Uterus (tissue), 4 donors: Measurements from ENCODE around the gene ETS1. TPM values are rescaled to one million over a fixed set of nuclear protein-coding genes. Genes with fewer than 3 reads are reported as not detected.

Source experiments
- DNase-seq, 2 donors: peaks; one replicate each; pipeline ENCODE4 v3.0.0-alpha.2; 2019 to 2020
- H3K27ac ChIP-seq, 2 donors: fragments of 200-600 bp; sonication (generic); 1 replicate in 1 of 2; 2 replicates in 1 of 2; pipeline ENCODE4 v1.5.1; 2016 to 2018
- H3K27me3 ChIP-seq, 2 donors: fragments of 200-600 bp; sonication (generic); one replicate each; pipeline ENCODE4 v1.5.1; 2018 to 2019; ENCODE audit warnings: control low read depth in 1 of 2
- H3K36me3 ChIP-seq, 2 donors: fragments of 200-600 bp; sonication (generic); one replicate each; pipeline ENCODE4 v1.5.1; 2019; ENCODE audit warnings: control low read depth in 1 of 2
- H3K4me1 ChIP-seq, 2 donors: fragments of 200-600 bp; sonication (generic); one replicate each; pipeline ENCODE4 v1.5.1; 2018 to 2019; ENCODE audit warnings: control low read depth in 1 of 2
- H3K4me3 ChIP-seq, 2 donors: fragments of 200-600 bp; sonication (generic); 1 replicate in 1 of 2; 2 replicates in 1 of 2; pipeline ENCODE4 v1.5.1; 2018 to 2019; ENCODE audit warnings: mild to moderate bottlenecking in 1 of 2
- H3K9me3 ChIP-seq, 2 donors: fragments of 200-600 bp; sonication (generic); one replicate each; pipeline ENCODE4 v1.5.1; 2019; ENCODE audit warnings: control low read depth in 1 of 2
- POLR2A ChIP-seq, 2 donors: fragments of 450-650 bp; IDR thresholded peaks; one replicate each; pipeline ENCODE4 v1.6.1; 2016; ENCODE audit warnings: antibody characterized with exemption in 2 of 2, mild to moderate bottlenecking in 1 of 2, moderate library complexity in 1 of 2
- intact Hi-C: fragments of 100-400 bp; cut with DNase I; formaldehyde crosslinking; loops from one replicate; pipeline ENCODE4 v1.15.1; 2023; ENCODE audit warnings: low total_unique reads
- total RNA-seq, 4 donors: library from RNA; depleted of rRNA in 3 of 4; stranded (reverse); fragments of >200 nt in 3 of 4; gene quantifications; one replicate each; pipeline versions ENCODE4 v1.1.0 to v1.2.4, GENCODE V29; 2014 to 2023
- TF ChIP-seq, protein P1 (sequence below), 4 experiments: fragments of 200-600 bp in 2 of 4; fragments of 450-650 bp in 2 of 4; sonication (generic) in 2 of 4; IDR thresholded peaks; one replicate each; pipeline ENCODE4 v1.5.1; 2016 to 2019; ENCODE audit warnings: antibody characterized with exemption in 4 of 4, mild to moderate bottlenecking in 2 of 4, moderate library complexity in 1 of 4
- donor health status: DM: yes; HTN: yes; CAD: no.

Gene ETS1
- total RNA-seq, 4 donors from 2014 or later = 24.1 to 80.9 (median 58.3) TPM

DNA sequence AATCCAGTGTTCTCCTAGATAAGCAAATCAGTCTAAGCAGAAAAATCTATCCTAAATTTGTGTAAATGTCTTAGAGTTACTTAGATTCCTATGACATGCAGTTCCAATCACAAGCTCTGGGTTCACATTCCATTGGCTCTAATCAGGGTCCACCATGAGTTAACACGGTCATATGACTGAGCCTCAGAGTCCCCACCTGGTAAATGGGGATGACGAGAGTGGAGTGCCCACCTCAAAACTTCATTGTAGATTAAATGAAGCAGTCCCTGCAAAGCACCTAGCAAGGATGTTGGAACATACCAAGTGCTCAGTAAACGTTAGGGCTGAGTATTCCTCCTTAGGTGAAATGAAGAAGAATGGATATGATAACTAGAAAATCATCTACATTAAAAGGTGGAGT lies 3.1 kb downstream of the ETS1 start:
- no peaks in the 10 kb centered on the region for H3K4me1 ChIP-seq
- H3K27ac ChIP-seq = peak overlapping the region in 1 of 2 donors; percentile 38
- H3K4me3 ChIP-seq = no peak overlapping the region
- no peaks in the 10 kb centered on the region for H3K27me3 ChIP-seq
- intact Hi-C loops = no loop called here
- H3K36me3 ChIP-seq = no peaks in the 10 kb centered on the region
- no peaks in the 10 kb centered on the region for H3K9me3 ChIP-seq
- no peak for DNase-seq
- no peak for TF ChIP-seq POLR2A (IDR thresholded peaks at IDR 0.05)
- TF ChIP-seq, protein P1, sequence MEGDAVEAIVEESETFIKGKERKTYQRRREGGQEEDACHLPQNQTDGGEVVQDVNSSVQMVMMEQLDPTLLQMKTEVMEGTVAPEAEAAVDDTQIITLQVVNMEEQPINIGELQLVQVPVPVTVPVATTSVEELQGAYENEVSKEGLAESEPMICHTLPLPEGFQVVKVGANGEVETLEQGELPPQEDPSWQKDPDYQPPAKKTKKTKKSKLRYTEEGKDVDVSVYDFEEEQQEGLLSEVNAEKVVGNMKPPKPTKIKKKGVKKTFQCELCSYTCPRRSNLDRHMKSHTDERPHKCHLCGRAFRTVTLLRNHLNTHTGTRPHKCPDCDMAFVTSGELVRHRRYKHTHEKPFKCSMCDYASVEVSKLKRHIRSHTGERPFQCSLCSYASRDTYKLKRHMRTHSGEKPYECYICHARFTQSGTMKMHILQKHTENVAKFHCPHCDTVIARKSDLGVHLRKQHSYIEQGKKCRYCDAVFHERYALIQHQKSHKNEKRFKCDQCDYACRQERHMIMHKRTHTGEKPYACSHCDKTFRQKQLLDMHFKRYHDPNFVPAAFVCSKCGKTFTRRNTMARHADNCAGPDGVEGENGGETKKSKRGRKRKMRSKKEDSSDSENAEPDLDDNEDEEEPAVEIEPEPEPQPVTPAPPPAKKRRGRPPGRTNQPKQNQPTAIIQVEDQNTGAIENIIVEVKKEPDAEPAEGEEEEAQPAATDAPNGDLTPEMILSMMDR (IDR thresholded peaks at IDR 0.05) = no peak

DNA sequence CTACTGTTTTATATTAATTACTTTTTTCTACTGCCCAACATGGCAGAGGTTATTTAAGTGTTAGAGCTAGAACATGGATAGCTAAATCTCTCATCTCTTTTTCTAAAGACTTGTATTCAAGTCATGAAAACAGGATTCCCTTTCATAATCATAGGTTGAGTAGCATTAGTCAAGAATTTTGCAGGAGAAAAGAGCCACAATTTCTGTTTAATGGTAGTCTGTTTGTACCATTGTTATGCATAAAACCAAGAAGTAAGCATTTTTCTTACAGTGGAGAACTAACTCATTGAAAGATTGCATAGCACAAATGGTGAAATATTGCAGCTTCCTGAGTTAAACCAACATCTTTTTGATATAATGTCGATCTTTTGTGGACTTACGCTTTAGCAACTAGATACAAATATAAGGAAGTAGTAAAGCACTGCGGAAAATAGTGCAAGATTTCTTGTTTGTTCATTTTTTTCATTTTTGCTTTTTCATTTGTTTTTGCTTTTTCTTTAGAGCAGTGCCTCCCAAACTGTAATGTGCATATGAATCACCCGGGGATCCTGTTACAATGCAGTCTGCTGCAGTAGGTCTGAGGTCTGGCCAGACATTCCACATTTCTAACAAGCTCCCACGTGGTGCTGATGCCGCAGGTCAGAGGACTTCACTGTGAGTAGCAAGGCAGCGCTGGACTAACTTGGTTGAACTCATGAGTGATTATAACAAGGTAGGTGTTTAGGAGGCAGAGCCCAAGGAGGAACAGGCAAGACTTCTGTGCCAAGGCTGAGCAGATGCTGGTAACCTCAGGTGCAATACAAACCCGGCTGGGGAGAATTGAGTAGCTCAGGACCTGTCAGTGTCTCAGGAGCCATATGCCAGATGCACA lies 4.6 kb downstream of the ETS1 start:
- H3K9me3 ChIP-seq = no peaks in the 10 kb centered on the region
- H3K36me3 ChIP-seq = no peaks in the 10 kb centered on the region
- TF ChIP-seq, protein P1 (IDR thresholded peaks at IDR 0.05) = no peak
- TF ChIP-seq POLR2A (IDR thresholded peaks at IDR 0.05) = no peak
- peak in 1 of 2 donors; percentile 38 for DNase-seq
- H3K4me1 ChIP-seq = no peaks in the 10 kb centered on the region
- H3K27me3 ChIP-seq = no peaks in the 10 kb centered on the region
- intact Hi-C loops = no loop called here
- H3K4me3 ChIP-seq = no peak overlapping the region
- H3K27ac ChIP-seq = peak overlapping the region; percentile 15 to 19

DNA sequence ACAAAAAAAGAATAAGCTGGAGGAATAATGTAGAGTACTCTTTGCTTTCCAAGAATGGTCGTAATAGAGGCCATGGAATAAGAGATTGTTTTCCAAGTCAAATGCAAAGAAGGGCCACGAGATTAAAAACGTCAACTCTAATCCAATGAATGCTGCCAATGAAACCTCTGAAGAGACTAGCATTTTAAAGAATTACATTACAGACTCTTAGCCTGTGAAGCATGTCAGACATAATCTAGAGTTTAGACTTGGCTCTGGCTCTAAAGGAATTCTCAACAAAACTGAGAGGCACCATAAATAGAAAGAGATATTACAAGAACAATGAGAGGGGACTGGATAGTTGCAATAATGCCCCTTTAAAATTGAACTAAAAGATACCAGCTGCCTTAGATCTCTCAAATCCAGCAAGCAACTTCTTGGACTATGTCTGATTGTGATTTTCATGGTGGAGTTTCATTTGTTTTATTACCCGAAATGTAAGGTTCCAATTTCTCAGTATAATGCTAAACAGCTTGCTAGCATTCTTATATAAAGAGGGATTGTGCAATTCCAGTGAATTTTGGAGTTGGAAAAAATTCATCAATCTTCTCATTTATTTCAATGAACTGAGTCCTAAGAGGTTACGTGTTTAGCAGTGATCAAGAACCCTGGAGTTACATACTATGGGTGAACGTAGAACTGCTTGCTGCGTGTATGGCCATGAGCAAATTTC lies 5.6 kb downstream of the ETS1 start:
- Histone ChIP-seq H3K4me3 (no peak overlapping the region), H3K27ac (peak overlapping the region in 1 of 2 donors; percentile 44), H3K9me3 (no peaks in the 10 kb centered on the region), H3K27me3 (no peaks in the 10 kb centered on the region), H3K36me3 (no peaks in the 10 kb centered on the region), H3K4me1 (peaks cover 0 to 5% of the 10 kb centered on the region in 2 donors)
- DNase-seq = no peak
- TF ChIP-seq, protein P1 (IDR thresholded peaks at IDR 0.05) = no peak
- TF ChIP-seq POLR2A (IDR thresholded peaks at IDR 0.05) = no peak
- intact Hi-C loops = no loop called here

DNA sequence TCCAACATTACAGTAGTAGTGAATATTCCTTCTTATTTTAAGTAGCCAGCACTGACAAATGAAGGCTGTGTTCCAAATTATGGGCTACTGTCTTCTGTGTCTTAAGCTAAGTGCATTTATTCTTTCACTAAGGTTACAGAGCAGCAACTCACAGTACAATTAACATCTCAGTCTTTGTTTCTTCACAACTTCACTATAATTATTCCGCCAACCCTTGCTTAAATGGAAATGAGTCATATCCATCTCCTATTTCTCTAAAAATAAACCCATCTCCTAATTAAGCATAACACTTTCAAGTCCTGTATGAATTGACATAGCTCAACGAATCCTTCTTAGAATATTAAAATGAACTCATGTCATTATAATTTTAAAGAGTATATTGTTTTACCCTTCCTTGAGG lies 6.7 kb downstream of the ETS1 start:
- TF ChIP-seq POLR2A (IDR thresholded peaks at IDR 0.05) = no peak
- TF ChIP-seq, protein P1 (IDR thresholded peaks at IDR 0.05) = no peak
- Histone ChIP-seq H3K27me3 (no peaks in the 10 kb centered on the region), H3K27ac (peak overlapping the region in 1 of 2 donors; percentile 44), H3K4me1 (peaks cover 7 to 11% of the 10 kb centered on the region in 2 donors), H3K9me3 (no peaks in the 10 kb centered on the region), H3K4me3 (no peak overlapping the region), H3K36me3 (no peaks in the 10 kb centered on the region)
- DNase-seq = no peak
- intact Hi-C loops = no loop called here
